NCI-H187 (cell line): ENCODE measurements around the gene KIF11.
"Not testable (repeated sequence)": the region's sequence is repeated elsewhere in the genome, so short reads cannot be mapped to it uniquely, and the experiment has no call there.

Experiments
- DNase-seq, 2 experiments: peaks; one replicate each; lab custom pipeline; 2025; lab: John Stamatoyannopoulos, UW

Gene KIF11

GRCh38 chr10:92592761-92593618 is at the start of gene KIF11:
KIF11 (plus strand) TSS chr10:92593130; CDS start chr10:92593376, 246 bp downstream.
- peak; percentile 49 to 87 for DNase-seq

- peak; percentile 12 to 29 for DNase-seq
Measured at GRCh38 chr10:92544296-92544695, 48.6 kb upstream of the KIF11 start.

GRCh38 chr10:92545556-92545955 is 47.4 kb upstream of the KIF11 start:
- DNase-seq, result no peak

GRCh38 chr10:92547676-92548075 is 45.3 kb upstream of the KIF11 start:
- no peak for DNase-seq

- DNase-seq, result no peak
Measured at GRCh38 chr10:92550924-92551323, 42.0 kb upstream of the KIF11 start.

- DNase-seq, result no peak
Measured at GRCh38 chr10:92552310-92552709, 40.6 kb upstream of the KIF11 start.

- DNase-seq, result no peak
Measured at GRCh38 chr10:92553959-92554358, 39.0 kb upstream of the KIF11 start.

- DNase-seq, result no peak
Measured at GRCh38 chr10:92559046-92559445, 33.9 kb upstream of the KIF11 start.

- DNase-seq, result no peak
Measured at GRCh38 chr10:92562424-92562823, 30.5 kb upstream of the KIF11 start.

- no peak for DNase-seq
Measured at GRCh38 chr10:92567952-92568600, 24.9 kb upstream of the KIF11 start.

GRCh38 chr10:92569071-92569470 is 23.9 kb upstream of the KIF11 start:
- no peak for DNase-seq

GRCh38 chr10:92569663-92570062 is 23.3 kb upstream of the KIF11 start:
- not testable (repeated sequence) for DNase-seq

- no peak for DNase-seq
Measured at GRCh38 chr10:92571649-92572048, 21.3 kb upstream of the KIF11 start.

- no peak for DNase-seq
Measured at GRCh38 chr10:92572362-92573090, 20.4 kb upstream of the KIF11 start.

- DNase-seq, result no peak
Measured at GRCh38 chr10:92573091-92573797, 19.7 kb upstream of the KIF11 start.

- DNase-seq, result peak; percentile 33 to 47
Measured at GRCh38 chr10:92573798-92574547, 19.0 kb upstream of the KIF11 start, which contains the start of gene IDE. IDE (minus strand) TSS chr10:92574093; CDS start chr10:92574019, 74 bp downstream.

- DNase-seq, result peak in 1 of 2 experiments; percentile 44
Measured at GRCh38 chr10:92574548-92575261, 18.2 kb upstream of the KIF11 start.

GRCh38 chr10:92575961-92576360 is 17.0 kb upstream of the KIF11 start:
- no peak for DNase-seq

GRCh38 chr10:92582347-92582746 is 10.6 kb upstream of the KIF11 start:
- not testable (repeated sequence) for DNase-seq
